Suprapubic skin (tissue), 4 donors: ENCODE measurements around the gene DDX47. TPM values are rescaled to one million over a fixed set of nuclear protein-coding genes. Genes with fewer than 3 reads are reported as not detected.
"Not testable (repeated sequence)": the region's sequence is repeated elsewhere in the genome, so short reads cannot be mapped to it uniquely, and the experiment has no call there.

ENCODE experiments used
- DNase-seq, 2 donors: peaks; one replicate each; pipeline ENCODE4 v3.0.0-alpha.2; 2019; ENCODE audit warnings: low spot score in 2 of 2
- H3K27ac ChIP-seq: fragments of 200-600 bp; sonication (generic); one replicate; pipeline ENCODE4 v1.5.1; 2019
- H3K27me3 ChIP-seq: fragments of 200-600 bp; sonication (generic); one replicate; pipeline ENCODE4 v1.5.1; 2019
- H3K36me3 ChIP-seq: fragments of 200-600 bp; sonication (generic); one replicate; pipeline ENCODE4 v1.5.1; 2019
- H3K4me1 ChIP-seq: fragments of 200-600 bp; sonication (generic); one replicate; pipeline ENCODE4 v1.5.1; 2019
- H3K4me3 ChIP-seq: fragments of 200-600 bp; sonication (generic); one replicate; pipeline ENCODE4 v1.5.1; 2019; ENCODE audit warnings: mild to moderate bottlenecking
- H3K9me3 ChIP-seq: fragments of 200-600 bp; sonication (generic); one replicate; pipeline ENCODE4 v1.5.1; 2019
- EP300 ChIP-seq: sonication (generic); formaldehyde crosslinking; IDR thresholded peaks from one replicate; pipeline ENCODE4 v1.6.1; 2017; ENCODE audit warnings: antibody characterized with exemption
- POLR2A ChIP-seq, 2 donors: fragments of 450-650 bp; IDR thresholded peaks; one replicate each; pipeline ENCODE4 v1.6.1; 2017; ENCODE audit warnings: antibody characterized with exemption in 2 of 2, mild to moderate bottlenecking in 2 of 2, moderate library complexity in 2 of 2
- POLR2AphosphoS5 ChIP-seq, 3 donors: sonication (generic); formaldehyde crosslinking; IDR thresholded peaks; one replicate each; pipeline ENCODE4 v1.6.1; 2017; ENCODE audit warnings: antibody characterized with exemption in 3 of 3
- WGBS: methylation state at CpG from one replicate; pipeline ENCODE4 v1.1.5; 2018; 5-methylcytosine and 5-hydroxymethylcytosine counted together
- total RNA-seq, 4 donors: library from RNA; depleted of rRNA; stranded (reverse); fragments of >200 nt; gene quantifications; one replicate each; pipeline ENCODE4 v1.1.0, GENCODE V29; 2016
- TF ChIP-seq, protein P1 (sequence below), 2 donors: fragments of 200-600 bp in 1 of 2; fragments of 450-650 bp in 1 of 2; sonication (generic) in 1 of 2; IDR thresholded peaks; one replicate each; pipeline ENCODE4 v1.5.1; 2016 to 2019; ENCODE audit warnings: antibody characterized with exemption in 2 of 2, mild to moderate bottlenecking in 1 of 2, moderate library complexity in 1 of 2

The DDX47 gene
- total RNA-seq, 4 donors from 2014 or later, result 64.1 to 76.4 (median 66.9) TPM

DNA sequence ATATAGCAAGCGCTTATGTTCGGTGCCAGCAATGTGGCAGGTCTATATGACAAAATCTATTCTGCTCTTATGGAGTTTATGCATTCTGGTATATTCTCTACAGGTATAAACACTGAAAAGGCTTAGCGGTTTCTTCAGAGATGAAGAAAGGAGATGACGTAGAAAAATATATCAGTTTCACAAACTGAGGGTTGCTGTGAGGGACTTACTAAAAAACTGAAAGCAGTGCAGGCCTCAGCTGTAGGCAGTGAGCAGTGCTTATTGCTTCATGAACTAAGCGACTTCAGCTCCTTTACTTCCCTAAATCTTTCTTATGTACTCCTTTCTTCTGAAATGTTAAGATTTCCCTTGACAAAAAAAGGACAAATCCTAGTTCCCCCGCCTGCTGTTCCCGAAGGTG is 4.5 kb downstream of the DDX47 start:
- WGBS, result 97% methylated on average over 7 of the region's 7 CpGs
- H3K36me3 ChIP-seq, result peaks cover 31% of the 10 kb centered on the region
- H3K27me3 ChIP-seq, result no peaks in the 10 kb centered on the region
- no peak overlapping the region for H3K27ac ChIP-seq
- H3K4me1 ChIP-seq, result peaks cover 54% of the 10 kb centered on the region
- no peak overlapping the region for H3K4me3 ChIP-seq
- H3K9me3 ChIP-seq, result no peaks in the 10 kb centered on the region
- TF ChIP-seq, protein P1, sequence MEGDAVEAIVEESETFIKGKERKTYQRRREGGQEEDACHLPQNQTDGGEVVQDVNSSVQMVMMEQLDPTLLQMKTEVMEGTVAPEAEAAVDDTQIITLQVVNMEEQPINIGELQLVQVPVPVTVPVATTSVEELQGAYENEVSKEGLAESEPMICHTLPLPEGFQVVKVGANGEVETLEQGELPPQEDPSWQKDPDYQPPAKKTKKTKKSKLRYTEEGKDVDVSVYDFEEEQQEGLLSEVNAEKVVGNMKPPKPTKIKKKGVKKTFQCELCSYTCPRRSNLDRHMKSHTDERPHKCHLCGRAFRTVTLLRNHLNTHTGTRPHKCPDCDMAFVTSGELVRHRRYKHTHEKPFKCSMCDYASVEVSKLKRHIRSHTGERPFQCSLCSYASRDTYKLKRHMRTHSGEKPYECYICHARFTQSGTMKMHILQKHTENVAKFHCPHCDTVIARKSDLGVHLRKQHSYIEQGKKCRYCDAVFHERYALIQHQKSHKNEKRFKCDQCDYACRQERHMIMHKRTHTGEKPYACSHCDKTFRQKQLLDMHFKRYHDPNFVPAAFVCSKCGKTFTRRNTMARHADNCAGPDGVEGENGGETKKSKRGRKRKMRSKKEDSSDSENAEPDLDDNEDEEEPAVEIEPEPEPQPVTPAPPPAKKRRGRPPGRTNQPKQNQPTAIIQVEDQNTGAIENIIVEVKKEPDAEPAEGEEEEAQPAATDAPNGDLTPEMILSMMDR (IDR thresholded peaks at IDR 0.05), result no peak
- no peak for TF ChIP-seq EP300
- no peak for TF ChIP-seq POLR2A (IDR thresholded peaks at IDR 0.05)
- TF ChIP-seq POLR2AphosphoS5 (IDR thresholded peaks at IDR 0.05), result no peak
- DNase-seq, result no peak

- H3K36me3 ChIP-seq, result peaks cover 42% of the 10 kb centered on the region
- no peak for DNase-seq
- H3K27ac ChIP-seq, result no peak overlapping the region
- peaks cover 49% of the 10 kb centered on the region for H3K4me1 ChIP-seq
- WGBS, result 85% methylated on average over 4 of the region's 4 CpGs
- H3K9me3 ChIP-seq, result no peaks in the 10 kb centered on the region
- H3K27me3 ChIP-seq, result no peaks in the 10 kb centered on the region
- TF ChIP-seq EP300 (no peak), POLR2A (IDR thresholded peaks at IDR 0.05) (no peak), POLR2AphosphoS5 (IDR thresholded peaks at IDR 0.05) (no peak)
- TF ChIP-seq, protein P1 (IDR thresholded peaks at IDR 0.05), result no peak
- H3K4me3 ChIP-seq, result no peak overlapping the region
These were observed 5.6 kb downstream of the DDX47 start for GRCh38 chr12:12818701-12819100.

DNA sequence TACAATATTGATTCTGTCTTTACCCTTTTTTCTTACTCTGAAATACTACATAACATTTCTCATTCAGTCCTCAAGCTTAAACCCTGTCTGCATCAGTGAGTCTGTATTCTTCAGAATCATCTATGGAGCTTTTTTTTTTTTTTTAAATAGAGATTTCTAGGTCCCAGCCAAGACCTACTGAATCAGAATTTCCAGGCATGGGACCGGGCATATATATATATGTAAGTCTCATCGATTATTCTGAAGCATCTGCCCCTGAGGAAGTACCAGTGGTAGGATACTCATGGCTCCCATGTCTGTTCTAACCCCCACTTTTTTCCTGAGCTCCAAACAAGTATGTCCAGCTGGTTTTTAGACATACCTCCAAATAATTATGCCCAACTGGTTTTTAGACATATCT is 6.1 kb downstream of the DDX47 start:
- peaks cover 43% of the 10 kb centered on the region for H3K4me1 ChIP-seq
- no peak overlapping the region for H3K4me3 ChIP-seq
- H3K9me3 ChIP-seq, result no peaks in the 10 kb centered on the region
- TF ChIP-seq POLR2A (IDR thresholded peaks at IDR 0.05) (no peak), POLR2AphosphoS5 (IDR thresholded peaks at IDR 0.05) (no peak), EP300 (no peak)
- TF ChIP-seq, protein P1 (IDR thresholded peaks at IDR 0.05), result no peak
- 89% methylated on average over 2 of the region's 2 CpGs for WGBS
- DNase-seq, result no peak
- no peak overlapping the region for H3K27ac ChIP-seq
- no peaks in the 10 kb centered on the region for H3K27me3 ChIP-seq
- peaks cover 47% of the 10 kb centered on the region for H3K36me3 ChIP-seq

DNA sequence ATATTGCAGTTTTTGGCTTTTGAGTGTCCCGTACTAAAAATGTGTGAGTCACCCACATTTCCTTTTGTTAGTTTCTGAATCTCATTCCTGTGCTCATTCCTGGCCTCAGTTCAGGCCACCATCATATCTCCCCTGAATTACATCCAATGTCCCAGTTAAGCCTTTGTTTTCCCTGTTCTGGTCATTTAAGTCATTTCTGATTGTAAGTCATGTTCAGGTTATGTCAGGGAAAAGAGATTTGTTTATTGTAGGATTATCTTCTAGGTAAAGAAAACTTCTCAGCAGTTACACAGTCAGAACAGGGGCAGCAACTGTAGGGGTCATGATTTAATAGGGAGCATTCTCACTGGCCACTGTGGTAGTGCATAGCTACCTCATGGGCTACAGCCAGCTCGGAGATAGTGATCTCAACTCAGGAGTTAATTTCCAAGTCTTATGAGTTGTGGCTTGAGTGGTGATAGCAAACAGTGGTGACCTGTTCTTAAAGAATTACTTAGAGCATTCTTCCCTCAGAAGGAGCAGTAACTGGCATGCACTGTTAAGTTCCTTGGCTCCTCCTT is 6.7 kb downstream of the DDX47 start:
- Histone ChIP-seq H3K4me3 (no peak overlapping the region), H3K27ac (no peak overlapping the region), H3K9me3 (no peaks in the 10 kb centered on the region), H3K27me3 (no peaks in the 10 kb centered on the region), H3K36me3 (peaks cover 54% of the 10 kb centered on the region), H3K4me1 (peaks cover 37% of the 10 kb centered on the region)
- DNase-seq, result no peak
- no peak for TF ChIP-seq EP300
- TF ChIP-seq, protein P1 (IDR thresholded peaks at IDR 0.05), result no peak
- no peak for TF ChIP-seq POLR2AphosphoS5 (IDR thresholded peaks at IDR 0.05)
- WGBS, result 33% methylated on average over 2 of the region's 2 CpGs

- Histone ChIP-seq H3K36me3 (peaks cover 59% of the 10 kb centered on the region), H3K4me1 (peaks cover 32% of the 10 kb centered on the region)
- not testable (repeated sequence) for H3K27ac ChIP-seq, DNase-seq, H3K9me3 ChIP-seq, H3K4me3 ChIP-seq, H3K27me3 ChIP-seq
- 96% methylated on average over 11 of the region's 11 CpGs for WGBS
These were observed 7.2 kb downstream of the DDX47 start for GRCh38 chr12:12820376-12820775.

GRCh38 chr12:12821975-12822374 is 8.8 kb downstream of the DDX47 start:
- Histone ChIP-seq H3K36me3 (peaks cover 72% of the 10 kb centered on the region), H3K4me3 (no peak overlapping the region), H3K9me3 (no peaks in the 10 kb centered on the region), H3K4me1 (peaks cover 20% of the 10 kb centered on the region), H3K27me3 (no peaks in the 10 kb centered on the region), H3K27ac (no peak overlapping the region)
- WGBS, result 93% methylated on average over 6 of the region's 6 CpGs
- no peak for DNase-seq
- TF ChIP-seq EP300 (no peak), POLR2AphosphoS5 (IDR thresholded peaks at IDR 0.05) (no peak), POLR2A (IDR thresholded peaks at IDR 0.05) (no peak)
- TF ChIP-seq, protein P1 (IDR thresholded peaks at IDR 0.05), result no peak
